Stomach (tissue), 9 donors: ENCODE data around the gene THSD4. TPM values are rescaled to one million over a fixed set of nuclear protein-coding genes. Genes with fewer than 3 reads are reported as not detected.

Experiments used
- DNase-seq, 2 donors: peaks; one replicate each; pipeline versions ENCODE4 v3.0.0 to v3.0.0-alpha.2; 2013 to 2019
- H3K27ac ChIP-seq, 5 donors: fragments of 200-600 bp in 4 of 5; sonication (generic) in 4 of 5; one replicate each; pipeline ENCODE4 v1.5.1; 2013 to 2019; ENCODE audit warnings: mild to moderate bottlenecking in 1 of 5, moderate library complexity in 1 of 5
- H3K27me3 ChIP-seq, 3 donors: fragments of 200-600 bp; sonication (generic); one replicate each; pipeline ENCODE4 v1.5.1; 2017 to 2019; ENCODE audit warnings: mixed run types in 1 of 3
- H3K36me3 ChIP-seq, 4 donors: fragments of 200-600 bp; sonication (generic); 1 replicate in 3 of 4; 2 replicates in 1 of 4; pipeline ENCODE4 v1.5.1; 2016 to 2019
- H3K4me1 ChIP-seq, 4 donors: fragments of 200-600 bp; sonication (generic); one replicate each; pipeline ENCODE4 v1.5.1; 2016 to 2019
- H3K4me3 ChIP-seq, 4 donors: fragments of 200-600 bp; sonication (generic) in 3 of 4; one replicate each; pipeline ENCODE4 v1.5.1; 2016 to 2019; ENCODE audit warnings: mild to moderate bottlenecking in 1 of 4
- H3K9me3 ChIP-seq, 4 donors: fragments of 200-600 bp; sonication (generic); one replicate each; pipeline ENCODE4 v1.5.1; 2016 to 2019
- EP300 ChIP-seq: sonication (generic); formaldehyde crosslinking; IDR thresholded peaks from one replicate; pipeline ENCODE4 v1.6.1; 2017; ENCODE audit warnings: antibody characterized with exemption
- POLR2A ChIP-seq, 4 donors: fragments of 450-650 bp; IDR thresholded peaks; one replicate each; pipeline ENCODE4 v1.6.1; 2016; ENCODE audit warnings: antibody characterized with exemption in 4 of 4, control low read depth in 2 of 4, mild to moderate bottlenecking in 1 of 4, moderate library complexity in 1 of 4
- POLR2AphosphoS5 ChIP-seq, 3 donors: sonication (generic); formaldehyde crosslinking; IDR thresholded peaks; one replicate each; pipeline ENCODE4 v1.6.1; 2016; ENCODE audit warnings: antibody characterized with exemption in 3 of 3
- WGBS, 5 donors: extraction: QIAGEN DNeasy Blood & Tissue Kit in 3 of 5; methylation state at CpG; one replicate each; pipeline versions ENCODE4 v1.1.5 to v1.1.7; 2013 to 2018; 5-methylcytosine and 5-hydroxymethylcytosine counted together
- intact Hi-C: fragments of 100-400 bp; cut with DNase I; formaldehyde crosslinking; loops from one replicate; pipeline ENCODE4 v1.15.1; 2023; ENCODE audit warnings: low total_unique reads
- polyA plus RNA-seq, 3 donors: library from polyadenylated mRNA; stranded (reverse); fragments of 200-250 nt; gene quantifications; one replicate each; pipeline ENCODE4 v1.2.3, GENCODE V29; 2013
- total RNA-seq, 5 donors: library from RNA; depleted of rRNA; stranded (reverse); fragments of >200 nt; gene quantifications; one replicate each; pipeline versions ENCODE4 v1.1.0 to v1.2.3, GENCODE V29; 2014 to 2016
- TF ChIP-seq, protein P1 (sequence below), 7 experiments: fragments of 450-650 bp in 4 of 7; fragments of 200-600 bp in 3 of 7; sonication (generic) in 3 of 7; IDR thresholded peaks; one replicate each; pipeline ENCODE4 v1.5.1; 2016 to 2019; ENCODE audit warnings: antibody characterized with exemption in 7 of 7, control low read depth in 2 of 7, mild to moderate bottlenecking in 1 of 7
- donor health status: healthy with polysubstance abuse.
- donor health status: Bipolar disorder and iron deficiency.
- donor health status: healthy.

The THSD4 gene
- total and polyA plus RNA-seq, 8 donors: 1.8 to 79.4 (median 22.0) TPM

DNA sequence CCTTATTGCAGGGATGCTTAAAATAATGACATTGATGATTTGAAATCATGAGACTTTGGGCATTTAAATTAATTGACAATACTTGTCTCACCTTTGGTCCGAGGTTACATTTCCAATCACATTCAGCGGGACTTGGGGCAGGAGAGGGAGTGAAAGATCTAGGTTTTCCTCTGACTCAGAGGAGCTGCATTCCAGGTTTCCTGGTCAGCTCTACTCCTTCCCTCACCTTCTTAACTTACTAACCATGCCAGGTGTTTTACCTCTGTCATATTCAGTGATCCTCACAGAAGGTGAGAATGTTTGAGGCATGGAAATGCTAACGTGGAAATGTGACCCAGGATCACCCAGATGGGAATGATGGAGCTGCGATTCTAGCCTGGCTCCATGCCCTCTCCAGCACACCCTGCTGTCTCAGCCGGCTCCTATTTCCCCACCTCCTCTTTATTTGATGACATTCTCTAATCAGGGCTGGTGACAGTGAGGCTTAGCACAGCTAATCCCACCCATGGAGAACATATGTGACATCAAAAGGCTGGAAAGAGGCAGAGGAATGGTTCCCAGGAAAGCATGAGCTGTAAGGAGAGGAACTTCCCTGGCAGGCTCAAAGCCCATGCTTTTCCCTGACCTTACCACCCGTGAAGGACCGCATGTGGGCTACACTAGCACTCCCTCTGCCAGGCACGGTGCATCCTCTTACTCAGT is 38.7 kb downstream of the THSD4 start:
- Histone ChIP-seq H3K27ac (peak overlapping the region in 1 of 5 donors; percentile 23), H3K27me3 (no peaks in the 10 kb centered on the region), H3K4me1 (peaks cover 0 to 35% (median 25%) of the 10 kb centered on the region in 4 donors), H3K9me3 (no peaks in the 10 kb centered on the region), H3K36me3 (peaks cover 0 to 8% (median 0%) of the 10 kb centered on the region in 4 donors), H3K4me3 (no peak overlapping the region)
- intact Hi-C loops: no loop called here
- WGBS, 5 donors: 71 to 80% (median 74%) methylated on average over 8 of the region's 8 CpGs
- TF ChIP-seq POLR2AphosphoS5 (IDR thresholded peaks at IDR 0.05): peak in 1 of 3 donors; percentile 33
- TF ChIP-seq, protein P1, sequence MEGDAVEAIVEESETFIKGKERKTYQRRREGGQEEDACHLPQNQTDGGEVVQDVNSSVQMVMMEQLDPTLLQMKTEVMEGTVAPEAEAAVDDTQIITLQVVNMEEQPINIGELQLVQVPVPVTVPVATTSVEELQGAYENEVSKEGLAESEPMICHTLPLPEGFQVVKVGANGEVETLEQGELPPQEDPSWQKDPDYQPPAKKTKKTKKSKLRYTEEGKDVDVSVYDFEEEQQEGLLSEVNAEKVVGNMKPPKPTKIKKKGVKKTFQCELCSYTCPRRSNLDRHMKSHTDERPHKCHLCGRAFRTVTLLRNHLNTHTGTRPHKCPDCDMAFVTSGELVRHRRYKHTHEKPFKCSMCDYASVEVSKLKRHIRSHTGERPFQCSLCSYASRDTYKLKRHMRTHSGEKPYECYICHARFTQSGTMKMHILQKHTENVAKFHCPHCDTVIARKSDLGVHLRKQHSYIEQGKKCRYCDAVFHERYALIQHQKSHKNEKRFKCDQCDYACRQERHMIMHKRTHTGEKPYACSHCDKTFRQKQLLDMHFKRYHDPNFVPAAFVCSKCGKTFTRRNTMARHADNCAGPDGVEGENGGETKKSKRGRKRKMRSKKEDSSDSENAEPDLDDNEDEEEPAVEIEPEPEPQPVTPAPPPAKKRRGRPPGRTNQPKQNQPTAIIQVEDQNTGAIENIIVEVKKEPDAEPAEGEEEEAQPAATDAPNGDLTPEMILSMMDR (IDR thresholded peaks at IDR 0.05): no peak
- no peak for DNase-seq

DNA sequence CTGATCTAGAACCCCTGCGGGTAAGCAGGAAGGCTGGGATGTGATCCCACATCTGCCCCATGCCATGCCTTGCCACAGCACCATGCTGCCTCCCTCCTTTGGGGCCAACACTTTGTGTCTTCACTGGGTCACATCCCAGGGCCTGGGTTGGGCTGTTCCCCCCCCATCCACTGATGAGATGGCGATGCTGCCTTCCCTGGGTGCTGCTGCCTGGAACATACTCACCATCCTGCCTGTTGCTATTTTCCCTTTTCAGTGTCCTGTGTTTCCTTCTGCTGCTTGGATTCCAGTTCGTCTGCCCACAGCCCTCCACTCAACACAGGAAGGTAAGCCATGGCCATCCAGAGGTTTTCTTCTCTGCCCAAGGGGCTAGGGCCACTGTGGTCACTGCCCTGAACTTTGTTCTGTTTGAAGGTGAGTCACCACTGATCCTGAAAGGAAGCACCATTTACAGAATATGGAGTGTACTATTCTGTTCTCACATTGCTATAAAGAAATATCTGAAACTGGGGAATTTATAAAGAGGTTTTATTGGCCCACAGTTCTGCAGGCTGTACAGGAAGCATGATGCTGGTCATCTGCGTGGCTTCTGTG is 39.4 kb downstream of the THSD4 start:
- intact Hi-C loops: no loop called here
- WGBS, 5 donors: 84 to 95% (median 88%) methylated on average over 4 of the region's 4 CpGs
- H3K4me1 ChIP-seq: peaks cover 0 to 27% (median 20%) of the 10 kb centered on the region in 4 donors
- H3K36me3 ChIP-seq: peaks cover 0 to 8% (median 0%) of the 10 kb centered on the region in 4 donors
- no peak overlapping the region for H3K4me3 ChIP-seq
- H3K27ac ChIP-seq: peak overlapping the region in 1 of 5 donors; percentile 21
- TF ChIP-seq, protein P1 (IDR thresholded peaks at IDR 0.05): no peak
- TF ChIP-seq POLR2A (IDR thresholded peaks at IDR 0.05) (no peak), EP300 (no peak), POLR2AphosphoS5 (IDR thresholded peaks at IDR 0.05) (no peak)
- H3K27me3 ChIP-seq: no peaks in the 10 kb centered on the region
- no peak for DNase-seq
- no peaks in the 10 kb centered on the region for H3K9me3 ChIP-seq

DNA sequence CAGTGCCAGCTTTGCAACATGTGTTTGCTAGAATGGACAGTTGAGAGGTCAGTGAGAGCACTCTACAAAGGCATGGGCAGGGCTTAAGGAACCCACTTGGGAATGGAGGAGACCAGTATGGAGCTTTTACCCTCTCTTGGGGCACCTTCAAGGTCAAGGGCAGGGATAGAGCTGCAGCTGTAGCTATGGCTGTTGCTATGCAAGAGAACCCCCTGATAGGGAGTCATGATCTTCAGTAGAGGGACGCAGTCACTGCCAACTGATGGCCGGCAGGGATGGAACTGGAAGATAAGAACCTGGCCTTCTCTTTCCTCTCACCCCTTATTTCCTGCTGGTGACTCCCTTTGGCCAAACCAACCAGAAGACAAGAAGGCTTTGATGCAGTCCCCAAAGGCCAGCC is 40.3 kb downstream of the THSD4 start:
- H3K27me3 ChIP-seq: no peaks in the 10 kb centered on the region
- no peak for DNase-seq
- H3K9me3 ChIP-seq: no peaks in the 10 kb centered on the region
- intact Hi-C loops: no loop called here
- H3K4me1 ChIP-seq: peaks cover 0 to 19% (median 14%) of the 10 kb centered on the region in 4 donors
- peaks cover 0 to 8% (median 0%) of the 10 kb centered on the region in 4 donors for H3K36me3 ChIP-seq
- no peak overlapping the region for H3K27ac ChIP-seq
- TF ChIP-seq POLR2AphosphoS5 (IDR thresholded peaks at IDR 0.05) (no peak), EP300 (no peak), POLR2A (IDR thresholded peaks at IDR 0.05) (no peak)
- TF ChIP-seq, protein P1 (IDR thresholded peaks at IDR 0.05): no peak
- no peak overlapping the region for H3K4me3 ChIP-seq
- 91 to 100% (median 96%) methylated on average over 2 of the region's 2 CpGs for WGBS, 5 donors

DNA sequence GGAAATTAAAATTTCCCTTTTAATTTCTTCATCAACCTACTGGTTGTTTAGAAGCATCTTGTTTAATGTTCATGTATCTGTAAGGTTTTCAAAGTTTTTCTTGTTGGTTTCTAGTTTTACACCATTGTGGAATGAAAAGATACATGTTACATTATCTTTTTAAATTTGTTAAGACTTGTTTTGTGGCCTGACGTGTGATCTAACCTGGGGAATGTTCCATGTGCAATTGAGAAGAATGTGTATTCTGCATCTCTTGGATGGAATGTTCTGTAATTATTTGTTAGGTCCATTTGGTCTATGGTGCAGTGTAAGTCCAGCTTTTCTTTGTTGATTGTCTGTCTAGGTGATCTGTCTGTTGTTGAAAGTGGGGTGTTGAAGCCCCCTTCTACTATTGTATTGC is 45.7 kb downstream of the THSD4 start:
- Histone ChIP-seq H3K27ac (no peak overlapping the region), H3K4me1 (no peaks in the 10 kb centered on the region), H3K9me3 (no peaks in the 10 kb centered on the region), H3K4me3 (no peak overlapping the region), H3K27me3 (no peaks in the 10 kb centered on the region), H3K36me3 (no peaks in the 10 kb centered on the region)
- 69 to 95% (median 89%) methylated on average over 1 of the region's 1 CpG for WGBS, 5 donors
- intact Hi-C loops: no loop called here
- TF ChIP-seq EP300: no peak
- TF ChIP-seq POLR2AphosphoS5 (IDR thresholded peaks at IDR 0.05): no peak
- TF ChIP-seq, protein P1 (IDR thresholded peaks at IDR 0.05): no peak
- TF ChIP-seq POLR2A (IDR thresholded peaks at IDR 0.05): no peak
- DNase-seq: no peak
